ENCODE results near the gene GRAPL.
"Not testable (repeated sequence)": the region's sequence is repeated elsewhere in the genome, so short reads cannot be mapped to it uniquely, and the experiment has no call there.

The GRAPL gene

DNA sequence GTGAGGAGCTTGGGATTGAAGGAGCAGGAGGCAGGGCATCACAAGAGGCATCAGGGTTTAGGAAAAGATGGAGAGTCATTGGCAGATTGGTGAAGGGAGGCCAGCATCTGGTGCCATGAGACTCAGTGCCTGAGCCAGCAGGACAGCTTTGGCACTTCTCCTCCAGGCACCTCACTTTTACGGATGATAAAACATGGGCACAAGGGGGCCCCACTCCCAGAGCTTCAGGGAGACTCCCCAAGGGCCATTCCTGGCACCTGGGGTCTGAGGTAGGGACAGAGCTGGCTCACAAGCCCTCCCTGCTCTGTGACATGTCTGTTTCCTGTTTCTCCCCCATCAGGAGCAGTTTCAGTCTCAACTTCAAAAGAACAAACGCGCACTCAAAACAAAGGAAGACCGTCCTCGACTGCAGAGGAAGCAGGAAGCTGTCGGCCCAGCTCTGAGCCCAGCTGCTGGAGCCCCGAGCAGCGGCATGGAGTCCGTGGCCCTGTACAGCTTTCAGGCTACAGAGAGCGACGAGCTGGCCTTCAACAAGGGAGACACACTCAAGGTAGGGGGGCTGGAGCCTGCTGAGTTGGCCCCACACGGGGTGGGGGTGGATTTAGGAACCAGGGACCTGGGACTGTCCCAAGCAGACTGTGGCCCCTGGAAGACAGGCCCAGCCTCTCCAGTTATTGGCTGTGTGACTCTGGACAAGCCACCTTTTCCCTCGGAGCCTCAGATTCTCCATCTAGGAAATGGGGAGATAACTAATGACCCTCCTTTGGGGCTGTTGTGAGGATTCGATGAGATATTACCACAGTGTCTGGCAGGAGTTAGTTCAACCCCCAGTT lies at the start of gene GRAPL:
Gene GRAPL (plus strand): TSS at position 442 of the 833 bp plus-strand sequence. CDS start 31 bp downstream, at position 473.
- not testable (repeated sequence) for DNase-seq

DNA sequence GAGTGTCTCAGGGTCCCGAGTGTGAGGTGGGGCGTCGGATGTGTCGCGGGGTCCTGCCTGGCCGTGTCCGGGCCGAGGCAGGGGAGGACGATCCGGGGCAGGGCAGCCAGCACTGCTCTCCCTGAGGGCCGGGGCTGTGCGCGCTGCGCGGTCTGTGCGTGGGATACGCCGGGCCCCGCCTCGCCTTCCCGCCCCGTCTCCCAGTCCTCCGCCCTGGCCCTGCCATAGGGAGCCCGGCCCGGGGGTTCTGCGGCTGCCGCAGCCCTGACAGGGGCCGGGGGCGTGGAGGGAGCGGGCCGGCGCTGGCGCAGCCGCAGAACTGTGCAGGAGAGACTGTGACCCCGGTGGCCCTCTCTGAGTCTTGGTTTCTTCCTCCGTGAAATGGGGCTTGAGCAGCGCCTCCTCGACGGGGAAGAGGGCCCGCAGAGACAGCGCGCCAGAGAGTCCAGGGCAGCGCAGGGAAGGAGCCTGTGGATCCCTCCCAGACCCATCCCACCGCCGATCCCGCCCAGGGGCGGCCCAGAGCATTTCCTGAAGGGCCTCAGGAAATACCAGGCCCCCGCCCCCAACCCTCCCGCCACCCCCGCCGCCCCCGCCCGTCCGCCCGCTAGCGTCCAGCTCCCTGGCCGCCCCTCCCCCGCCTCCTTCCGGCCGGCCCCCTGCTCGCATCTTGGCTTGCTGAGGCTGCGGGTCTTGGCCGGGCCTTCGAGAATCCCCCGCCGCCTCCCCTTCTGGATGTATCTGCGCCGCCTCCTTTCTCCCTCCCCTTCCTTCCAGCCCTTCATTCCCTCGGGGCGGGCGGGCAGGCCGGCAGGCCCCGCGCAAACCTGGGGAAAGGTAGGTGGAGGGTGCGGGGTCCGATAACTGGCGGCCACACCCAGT lies 38.3 kb upstream of the GRAPL start:
- not testable (repeated sequence) for DNase-seq

DNA sequence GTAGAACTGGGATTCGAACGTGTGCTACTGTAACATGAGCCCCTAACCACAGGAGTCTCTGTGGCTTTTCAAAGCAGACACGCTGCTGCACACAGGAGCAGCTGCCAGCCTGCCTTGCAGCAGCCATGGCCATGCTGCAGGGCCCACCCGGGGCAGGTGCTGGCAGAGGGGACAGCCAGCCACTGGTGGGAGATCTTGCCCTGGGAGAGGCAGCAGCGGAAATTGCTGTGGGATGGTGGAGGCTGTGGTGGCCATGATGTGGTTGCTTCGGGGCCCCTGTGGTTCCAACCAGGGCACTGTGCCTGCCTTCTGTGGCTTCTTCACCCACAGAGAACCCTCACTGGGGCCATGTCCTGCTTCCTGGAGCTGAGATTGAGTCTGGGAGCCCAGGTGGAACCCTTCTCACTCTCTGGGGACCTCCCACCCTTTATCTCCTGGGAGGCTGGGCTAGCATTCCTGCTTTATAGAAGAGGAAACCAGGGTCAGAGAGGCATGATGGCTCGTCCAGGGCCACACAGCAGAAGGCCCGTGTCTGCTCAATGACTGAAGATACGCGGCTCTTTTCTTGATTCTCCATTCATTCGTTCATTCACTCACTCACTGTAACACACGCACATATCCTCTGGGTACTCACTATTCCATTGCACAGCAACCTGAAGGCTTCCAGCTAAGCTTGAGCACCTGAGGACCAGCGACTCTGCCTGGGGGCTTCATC lies 37.2 kb upstream of the GRAPL start:
- not testable (repeated sequence) for DNase-seq

DNA sequence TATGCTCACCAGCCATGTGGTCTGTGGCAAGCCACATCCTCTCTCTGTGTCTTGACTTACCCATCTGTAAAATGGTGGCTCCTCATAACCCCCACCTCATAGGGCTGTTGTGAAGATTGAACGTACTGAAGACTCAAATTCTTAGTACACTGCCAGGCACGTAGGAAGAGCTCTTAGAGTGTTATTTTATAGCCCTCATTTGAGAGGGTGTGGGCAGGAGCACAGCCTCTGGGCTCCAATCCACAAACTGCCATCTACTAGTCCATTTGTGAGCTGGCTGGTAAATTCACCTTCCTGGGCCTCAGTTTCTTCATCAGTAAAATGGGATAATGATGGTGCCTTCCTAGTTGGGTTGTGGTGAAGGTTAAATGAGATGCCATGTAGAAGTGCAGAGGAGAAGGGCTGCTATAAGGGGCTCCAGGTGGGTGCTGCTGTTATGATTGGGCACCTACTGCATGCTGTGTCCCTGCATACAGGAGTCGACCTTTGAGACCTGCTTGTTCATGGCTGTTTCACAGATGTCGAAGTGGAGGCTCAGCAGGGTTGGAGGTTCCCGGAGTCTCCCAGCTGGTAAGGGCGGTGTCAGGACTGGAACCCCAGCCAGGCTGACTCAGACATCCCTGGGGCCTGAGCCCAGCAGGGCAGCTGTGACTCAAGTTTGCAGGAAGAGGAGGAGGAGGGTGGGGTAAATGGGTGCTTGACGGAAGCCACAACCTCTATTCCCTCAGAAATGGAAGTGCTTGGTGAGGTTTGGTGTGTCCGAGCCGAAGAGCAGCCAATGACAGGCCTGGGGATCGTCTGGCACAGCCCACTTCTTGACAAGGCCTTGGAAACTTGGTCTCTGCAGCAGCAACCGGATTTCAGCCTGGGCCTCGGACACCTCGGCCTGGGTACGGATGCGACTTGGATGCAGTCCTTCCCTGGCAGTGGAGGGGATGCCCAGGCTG lies 34.4 kb upstream of the GRAPL start:
- DNase-seq: not testable (repeated sequence)

DNA sequence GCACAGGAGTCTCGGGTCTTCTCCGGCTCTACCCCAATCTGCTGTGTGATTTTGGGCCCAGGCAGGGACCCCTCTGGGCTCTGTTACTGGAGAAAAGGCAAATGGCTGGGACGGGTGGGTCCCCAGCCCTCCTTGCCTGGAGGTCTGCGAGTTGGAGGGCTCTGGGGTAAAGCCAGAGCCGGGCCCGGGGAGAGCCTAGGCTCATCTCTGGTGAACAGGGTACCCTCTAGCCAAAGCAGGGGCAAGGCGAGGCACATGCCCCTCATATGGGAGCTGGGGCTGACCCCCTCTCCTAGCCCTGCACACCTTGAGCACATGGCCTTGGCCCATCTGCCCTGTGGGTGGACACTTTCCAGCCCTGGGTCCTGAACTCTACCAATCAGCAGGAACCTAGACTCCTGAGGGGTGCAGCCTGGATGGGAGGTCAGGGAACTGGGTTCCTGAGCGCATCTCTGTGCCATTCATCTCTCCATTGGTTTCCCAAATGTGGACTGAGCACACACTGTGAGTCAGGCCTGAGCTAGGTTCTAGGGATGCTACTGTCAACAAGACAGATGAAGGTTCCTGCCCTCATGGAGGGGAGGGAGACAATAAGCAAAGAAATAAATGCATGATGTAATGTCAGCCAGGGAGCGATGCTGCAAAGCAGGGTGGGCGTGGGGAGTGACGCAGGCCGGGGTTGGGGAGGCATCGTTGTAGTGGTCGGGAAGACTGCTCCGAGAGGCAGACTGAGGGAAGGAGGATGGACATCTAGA lies 33.5 kb upstream of the GRAPL start:
- DNase-seq: not testable (repeated sequence)

DNA sequence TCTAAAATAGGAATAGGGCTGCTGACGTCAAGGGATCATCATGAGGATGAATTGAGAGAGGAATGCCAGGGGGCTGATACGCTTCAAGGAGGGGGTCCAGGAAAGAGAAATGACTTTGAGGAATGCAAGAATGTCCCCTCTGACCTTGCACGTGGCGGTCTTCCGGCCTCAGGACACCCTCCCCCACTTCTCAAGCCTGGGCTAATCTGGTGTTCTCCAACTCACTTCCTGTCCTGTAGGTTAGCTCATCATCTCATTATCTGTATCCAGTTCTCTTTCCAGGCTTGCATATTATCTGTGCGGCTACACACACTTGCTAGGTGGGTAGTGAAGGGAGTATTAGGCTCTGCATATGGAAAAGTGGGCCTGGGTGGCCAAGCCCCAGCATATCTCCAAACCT lies 18.9 kb upstream of the GRAPL start:
- DNase-seq: not testable (repeated sequence)

DNA sequence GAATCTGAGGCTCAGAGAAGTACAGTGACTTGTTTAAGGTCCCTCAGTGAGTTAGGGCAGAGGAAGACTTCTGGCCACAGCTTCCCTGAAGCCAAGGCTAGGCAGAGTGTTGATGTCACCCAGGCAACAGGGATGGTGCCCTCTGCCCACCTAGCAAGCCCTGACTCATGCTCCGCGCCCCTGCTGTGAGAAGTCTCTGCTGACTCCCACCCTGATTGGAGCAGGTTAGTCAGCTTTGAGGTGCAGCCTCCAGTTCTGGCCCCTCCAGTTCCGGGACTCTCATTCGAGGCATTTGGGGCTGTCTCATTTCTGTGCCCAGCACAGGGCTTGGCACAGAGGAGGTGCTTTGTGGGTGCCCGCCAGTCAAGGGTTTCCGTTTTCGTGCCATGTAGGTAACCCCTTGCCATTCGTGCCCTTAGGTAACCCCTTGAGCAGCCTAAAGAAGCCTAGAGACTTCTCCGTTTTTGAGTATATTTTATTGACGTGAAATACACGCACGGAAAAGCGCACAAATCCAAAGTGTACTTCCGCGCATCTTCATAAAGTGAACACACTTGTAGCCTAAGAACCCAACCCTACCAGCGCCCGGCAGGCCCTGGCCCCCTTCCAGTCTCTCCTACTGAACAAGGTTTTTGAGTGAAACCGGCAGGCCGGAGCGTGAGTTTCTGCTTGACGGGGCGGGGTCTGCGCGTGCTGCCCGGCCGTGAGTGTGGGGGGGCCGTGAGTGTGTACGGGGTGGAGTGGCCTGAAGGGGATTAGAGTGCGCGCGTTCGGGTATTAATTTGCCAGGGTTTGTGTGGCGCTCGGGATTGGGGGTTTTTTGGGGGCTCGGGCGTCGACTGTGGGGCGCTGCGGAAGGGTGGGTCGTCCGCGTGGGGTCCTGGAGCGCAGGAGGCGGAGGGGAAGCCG lies 16.9 kb upstream of the GRAPL start:
- not testable (repeated sequence) for DNase-seq

DNA sequence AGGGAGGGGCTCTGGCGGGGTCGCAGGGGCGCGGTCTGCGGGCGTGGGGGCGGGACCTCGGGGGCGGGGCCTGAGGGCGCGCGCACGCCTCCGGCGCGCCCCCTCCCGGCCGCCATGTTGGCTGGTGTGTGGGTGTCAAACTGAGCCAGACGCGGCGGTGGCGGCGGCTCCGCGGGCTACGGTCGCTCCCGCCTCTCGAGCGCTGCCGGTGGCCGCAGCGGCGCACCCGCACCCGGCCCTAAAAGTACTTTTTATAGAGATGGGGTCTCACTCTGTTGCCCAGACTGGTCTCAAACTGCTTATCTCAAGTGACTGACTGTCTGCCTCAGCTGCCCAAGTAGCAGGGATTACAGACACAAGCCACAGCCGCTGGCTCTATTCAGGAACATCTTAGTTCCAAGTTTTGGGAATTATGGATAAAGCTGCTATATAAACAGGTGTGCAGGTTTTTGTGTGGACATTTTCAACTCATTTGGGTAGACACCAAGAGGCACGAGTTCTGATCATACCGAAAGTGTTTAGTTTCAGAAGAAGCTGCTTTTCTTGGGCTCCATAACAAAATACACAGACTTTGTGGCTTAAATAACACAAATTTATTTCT lies 16.2 kb upstream of the GRAPL start:
- DNase-seq: peak; percentile 63

DNA sequence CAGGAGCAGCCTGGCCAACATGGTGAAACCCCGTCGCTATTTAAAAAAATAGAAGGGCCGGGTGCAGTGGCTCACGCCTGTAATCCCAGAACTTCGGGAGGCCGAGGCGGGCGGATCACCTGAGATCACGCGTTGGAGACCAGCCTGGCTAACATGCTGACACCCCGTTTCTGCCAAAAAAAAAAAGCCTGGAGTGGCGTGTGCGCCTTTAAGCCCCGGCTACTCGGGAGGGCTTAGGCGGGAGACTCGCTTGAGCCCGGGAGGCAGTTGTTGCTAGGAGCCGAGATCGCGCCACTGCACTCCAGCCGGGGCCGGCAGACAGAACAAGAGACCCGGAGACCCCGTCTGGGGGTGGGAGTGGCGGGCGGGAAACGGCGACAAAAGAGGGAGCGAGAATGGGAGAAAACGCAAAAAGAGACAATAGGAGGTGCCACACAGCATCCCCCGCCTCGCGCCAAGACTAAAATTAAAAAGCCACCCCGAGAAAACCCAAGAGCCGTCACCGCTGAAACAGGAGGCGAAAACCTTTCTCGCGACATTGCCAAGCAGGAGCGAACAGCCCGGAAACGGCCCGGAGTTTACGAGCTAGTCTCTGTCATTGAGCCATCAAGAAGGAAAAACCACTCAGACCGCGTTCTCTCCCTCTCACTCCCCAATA lies 15.5 kb upstream of the GRAPL start:
- peak; percentile 80 for DNase-seq

DNA sequence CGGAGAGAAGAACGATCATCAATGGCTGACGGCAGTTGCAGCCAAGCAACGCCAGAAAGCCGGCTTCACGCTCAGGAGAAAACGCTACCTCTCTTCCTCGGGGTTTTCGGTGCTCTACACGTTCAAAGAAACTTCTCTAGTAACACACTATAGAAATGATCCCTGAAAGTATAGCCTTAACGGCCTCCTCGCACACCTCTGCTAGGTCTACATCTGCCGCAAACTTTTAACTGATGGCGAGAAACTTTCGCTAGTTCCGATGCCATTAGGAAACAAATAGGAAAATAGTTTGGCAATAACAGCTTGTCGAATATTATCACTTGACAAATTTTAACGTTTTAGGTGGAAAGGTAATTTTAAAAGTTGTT lies 14.9 kb upstream of the GRAPL start:
- DNase-seq: not testable (repeated sequence)

DNA sequence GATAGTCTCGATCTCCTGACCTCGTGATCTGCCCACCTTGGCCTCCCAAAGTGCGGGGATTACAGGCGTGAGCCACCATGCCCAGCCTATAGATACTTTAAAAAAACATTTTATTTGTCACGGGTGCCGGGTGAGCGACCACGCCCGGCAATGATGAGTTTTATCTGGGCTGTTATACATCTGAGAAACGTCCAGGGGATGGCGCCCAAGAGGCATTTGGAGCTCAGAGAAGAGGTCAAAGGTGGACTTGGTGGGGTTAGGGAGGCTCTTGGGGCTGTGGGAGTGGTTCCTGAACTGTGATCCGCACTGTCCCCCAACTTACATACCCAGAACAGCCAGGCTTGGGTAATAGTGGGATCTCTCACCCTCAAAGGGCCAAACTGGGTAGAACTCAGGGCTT lies 8.7 kb upstream of the GRAPL start:
- not testable (repeated sequence) for DNase-seq

DNA sequence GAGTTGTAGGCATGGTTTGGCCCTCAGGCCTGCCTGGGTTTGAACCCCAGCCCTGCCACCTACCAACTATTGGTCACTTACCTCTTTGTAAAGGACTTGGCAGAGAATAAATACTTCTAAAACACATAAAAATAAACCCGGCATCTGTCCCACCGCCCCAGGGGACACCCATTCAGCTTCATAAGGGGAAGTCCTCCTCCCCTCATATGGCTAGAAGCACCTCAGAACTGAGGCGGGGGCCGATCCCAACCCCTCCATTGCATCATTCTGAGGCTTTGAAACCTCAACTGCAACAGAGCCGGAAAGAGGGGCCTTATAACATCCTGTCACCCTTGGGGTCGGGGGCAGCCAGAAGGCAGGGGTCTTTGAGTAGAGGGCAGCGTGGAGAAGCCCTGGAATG lies 2.1 kb upstream of the GRAPL start:
- DNase-seq: not testable (repeated sequence)

DNA sequence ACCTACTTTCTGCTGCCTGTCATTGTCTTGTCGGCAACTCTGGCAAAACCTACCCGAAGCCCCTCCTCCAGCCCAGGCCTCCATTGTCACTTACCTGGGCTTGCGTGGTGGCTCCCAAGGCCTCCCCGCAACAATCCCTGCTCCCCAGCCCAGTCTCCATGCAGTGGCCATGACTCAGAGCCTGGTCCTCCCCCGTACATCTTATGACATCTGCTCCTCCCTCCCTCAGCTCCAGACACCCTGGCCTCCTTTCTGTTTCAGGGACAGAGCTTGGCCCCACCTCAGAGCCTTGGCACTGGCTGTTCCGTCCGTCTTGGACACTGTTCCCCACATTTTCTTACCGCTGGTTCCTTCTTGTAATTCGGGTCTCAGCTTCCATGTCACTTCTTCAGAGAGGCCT lies 2.1 kb downstream of the GRAPL start:
- DNase-seq: not testable (repeated sequence)

DNA sequence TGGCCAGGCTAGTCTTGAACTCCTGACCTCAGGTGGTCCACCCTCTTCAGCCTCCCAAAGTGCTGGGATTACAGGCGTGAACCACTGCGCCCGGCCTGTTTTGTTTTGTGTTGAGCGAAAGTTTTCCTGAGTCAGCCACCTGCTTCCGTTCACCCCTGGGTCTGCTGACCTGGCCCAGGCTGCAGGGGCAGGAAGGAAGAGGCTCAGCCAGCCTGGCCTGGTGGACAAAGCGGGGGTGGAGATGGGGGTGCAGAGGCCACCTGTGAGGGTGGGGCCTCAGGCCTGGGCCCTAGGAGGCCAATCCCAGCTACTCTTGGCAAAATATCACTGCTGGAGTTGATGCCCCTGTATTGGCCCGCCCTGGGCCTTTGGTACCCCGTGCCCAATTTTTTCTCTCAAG lies 3.7 kb downstream of the GRAPL start:
- DNase-seq: not testable (repeated sequence)

DNA sequence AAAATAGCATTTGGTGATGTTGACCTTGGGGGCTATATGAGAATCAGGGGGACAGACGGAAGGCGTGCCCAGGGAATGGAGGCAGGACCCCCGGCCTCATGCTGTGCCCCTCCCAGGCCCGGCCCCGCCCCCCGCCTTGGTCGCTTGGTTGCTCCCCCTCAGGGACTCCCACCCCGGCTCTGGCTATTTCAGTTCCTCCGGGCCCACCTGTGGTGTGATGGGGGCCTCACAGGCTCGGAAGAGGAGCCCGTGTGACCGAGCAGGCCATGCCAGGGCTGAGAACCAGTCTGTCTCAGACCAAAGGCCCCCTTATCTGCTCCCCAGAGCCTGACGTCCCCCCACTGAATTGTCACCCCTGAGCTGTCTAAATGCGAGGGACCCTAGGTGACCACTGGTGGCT lies 4.4 kb downstream of the GRAPL start:
- DNase-seq: not testable (repeated sequence)

DNA sequence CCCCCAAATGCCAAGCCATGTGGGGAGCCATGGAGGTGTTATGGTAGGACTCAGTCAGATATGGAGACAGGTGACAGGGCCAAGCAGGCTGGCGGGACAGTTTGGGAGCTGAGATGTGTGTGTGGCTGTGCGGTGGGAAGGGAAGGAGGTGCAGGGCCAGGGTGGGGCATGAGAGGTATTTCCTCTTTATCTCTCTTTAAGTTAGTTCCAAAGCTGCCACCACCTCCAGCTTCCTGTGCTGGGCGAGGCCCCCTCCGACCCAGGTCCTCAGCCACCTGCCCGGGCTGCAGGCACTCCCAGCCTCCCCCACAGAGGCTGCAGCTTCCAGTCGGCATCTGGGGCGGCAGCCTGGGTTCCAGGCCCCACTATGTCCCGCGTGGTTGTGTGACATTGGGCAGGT lies 6.4 kb downstream of the GRAPL start:
- DNase-seq: not testable (repeated sequence)

DNA sequence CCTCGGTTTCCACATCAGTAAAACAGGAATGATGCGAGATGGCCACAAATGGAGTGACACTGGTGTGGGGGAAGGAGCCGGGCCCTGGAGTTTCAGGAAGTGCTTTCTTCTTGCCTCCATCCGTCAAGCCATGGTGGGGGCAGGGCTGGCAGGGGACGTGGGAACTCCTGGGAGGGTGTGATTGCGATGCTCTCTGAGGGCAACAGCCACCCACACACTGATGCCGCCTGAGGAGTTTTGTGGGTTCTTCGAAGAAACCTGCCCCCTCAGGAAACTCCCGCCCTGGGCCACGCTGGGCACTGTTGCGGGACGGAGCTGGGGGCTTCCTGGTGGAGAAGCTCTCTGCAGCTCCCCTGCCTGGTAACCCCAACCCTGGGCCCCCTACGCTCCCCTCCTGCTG lies 8.0 kb downstream of the GRAPL start:
- DNase-seq: not testable (repeated sequence)

DNA sequence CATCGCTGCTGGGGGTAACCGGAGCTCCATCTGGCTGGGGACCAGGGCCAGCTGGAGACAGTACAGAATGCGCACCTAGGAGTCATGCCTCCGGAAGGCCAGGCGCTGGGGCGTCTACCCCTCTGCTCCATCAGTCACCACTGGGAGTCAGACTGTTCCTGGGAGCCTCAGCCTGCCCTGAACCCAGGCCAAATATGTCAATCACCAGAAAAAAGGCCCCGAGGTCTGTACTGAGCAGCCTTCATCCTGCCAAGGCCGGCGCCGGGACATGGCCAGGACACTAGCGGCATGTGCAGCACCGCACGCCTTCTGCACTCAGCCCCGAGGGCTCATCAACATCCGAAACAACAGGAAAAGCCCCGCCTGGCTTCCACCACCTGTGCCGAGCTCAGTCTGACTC lies 8.7 kb downstream of the GRAPL start:
- DNase-seq: not testable (repeated sequence)

DNA sequence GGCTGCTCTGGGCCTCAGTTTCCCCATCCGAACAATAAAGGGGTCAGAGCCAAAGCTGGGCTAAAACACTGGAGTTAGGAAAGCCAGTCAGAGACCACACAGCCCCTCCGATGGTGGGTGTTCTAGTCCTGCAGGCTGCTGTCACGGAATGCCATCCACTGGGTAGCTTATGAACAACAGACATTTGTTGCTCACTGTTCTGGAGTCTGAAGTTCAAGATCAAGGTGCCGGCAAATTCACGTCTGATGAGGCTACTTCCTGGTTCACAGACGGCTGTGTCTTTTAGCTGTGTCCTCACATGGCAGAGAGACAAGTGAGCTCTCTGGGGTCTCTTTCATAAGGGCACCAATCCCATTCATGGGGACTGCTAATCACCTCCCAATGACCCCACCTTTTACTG lies 9.2 kb downstream of the GRAPL start:
- not testable (repeated sequence) for DNase-seq

Measured in retina (tissue), 1 donor.